Liver (tissue), 9 donors: ENCODE measurements around the gene SLC6A12. TPM values are rescaled to one million over a fixed set of nuclear protein-coding genes. Genes with fewer than 3 reads are reported as not detected.

Experiments used
- DNase-seq: peaks from one replicate; pipeline ENCODE4 v3.0.0-alpha.2; 2017; ENCODE audit warnings: low spot score
- H3K27ac ChIP-seq, 2 donors: one replicate each; pipeline ENCODE4 v1.7.0; 2013; ENCODE audit warnings: inconsistent platforms in 2 of 2, low read length in 2 of 2, control low read depth in 1 of 2, low read depth in 1 of 2, mild to moderate bottlenecking in 1 of 2
- H3K27me3 ChIP-seq, 4 donors: one replicate each; pipeline versions ENCODE4 v1.6.1 to v1.7.0; 2013; ENCODE audit warnings: low read length in 3 of 4, inconsistent platforms in 1 of 4, mild to moderate bottlenecking in 1 of 4, moderate library complexity in 1 of 4; ENCODE audit not compliant: control insufficient read depth in 4 of 4, insufficient read depth in 4 of 4
- H3K36me3 ChIP-seq, 4 donors: one replicate each; pipeline versions ENCODE4 v1.6.1 to v1.7.0; 2013; ENCODE audit warnings: low read length in 3 of 4, mild to moderate bottlenecking in 3 of 4, low read depth in 1 of 4, moderate library complexity in 1 of 4; ENCODE audit not compliant: control insufficient read depth in 4 of 4, insufficient read depth in 3 of 4
- H3K4me1 ChIP-seq, 4 donors: one replicate each; pipeline versions ENCODE4 v1.6.1 to v1.7.0; 2013; ENCODE audit warnings: low read length in 3 of 4, mild to moderate bottlenecking in 3 of 4, moderate library complexity in 1 of 4; ENCODE audit not compliant: control insufficient read depth in 4 of 4, insufficient read depth in 4 of 4
- H3K4me3 ChIP-seq, 3 donors: one replicate each; pipeline versions ENCODE4 v1.6.1 to v1.7.0; 2013; ENCODE audit warnings: low read length in 3 of 3, control low read depth in 1 of 3, low read depth in 1 of 3, mild to moderate bottlenecking in 1 of 3
- H3K9ac ChIP-seq, 2 donors: one replicate each; pipeline ENCODE4 v1.7.0; 2013; ENCODE audit warnings: low read length in 2 of 2, mild to moderate bottlenecking in 2 of 2, moderate library complexity in 2 of 2, control low read depth in 1 of 2, low read depth in 1 of 2
- H3K9me3 ChIP-seq, 4 donors: one replicate each; pipeline versions ENCODE4 v1.6.1 to v1.7.0; 2013; ENCODE audit warnings: low read length in 3 of 4; ENCODE audit not compliant: control insufficient read depth in 4 of 4
- ATF3 ChIP-seq: IDR thresholded peaks from 2 replicates; pipeline ENCODE4 v1.6.1; 2016; ENCODE audit warnings: antibody characterized with exemption
- EGR1 ChIP-seq, 2 donors: IDR thresholded peaks; 2 replicates each; pipeline ENCODE4 v1.6.1; 2016 to 2018; ENCODE audit warnings: antibody characterized with exemption in 2 of 2, low read depth in 2 of 2
- FOXA1 ChIP-seq: IDR thresholded peaks from 2 replicates; pipeline ENCODE4 v1.6.1; 2016; ENCODE audit warnings: antibody characterized with exemption
- FOXA2 ChIP-seq: IDR thresholded peaks from 2 replicates; pipeline ENCODE4 v1.6.1; 2016; ENCODE audit warnings: antibody characterized with exemption
- GABPA ChIP-seq, 2 donors: IDR thresholded peaks in 1 of 2; conservative IDR thresholded peaks in 1 of 2; 2 replicates each; pipeline ENCODE4 v1.6.1; 2016; ENCODE audit warnings: antibody characterized with exemption in 2 of 2, mild to moderate bottlenecking in 1 of 2, moderate library complexity in 1 of 2
- HNF4A ChIP-seq, 2 donors: conservative IDR thresholded peaks; 2 replicates each; pipeline ENCODE4 v1.6.1; 2016; ENCODE audit warnings: antibody characterized with exemption in 2 of 2, mild to moderate bottlenecking in 2 of 2
- HNF4G ChIP-seq: IDR thresholded peaks from 2 replicates; pipeline ENCODE4 v1.6.1; 2016; ENCODE audit warnings: antibody characterized with exemption
- JUND ChIP-seq, 2 donors: IDR thresholded peaks; 2 replicates each; pipeline ENCODE4 v1.6.1; 2016; ENCODE audit warnings: antibody characterized with exemption in 2 of 2
- NR2F2 ChIP-seq: IDR thresholded peaks from 2 replicates; pipeline ENCODE4 v1.6.1; 2016; ENCODE audit warnings: antibody characterized with exemption
- RAD21 ChIP-seq, 2 donors: IDR thresholded peaks; 2 replicates each; pipeline ENCODE4 v1.6.1; 2016; ENCODE audit warnings: antibody characterized with exemption in 2 of 2, mild to moderate bottlenecking in 2 of 2
- REST ChIP-seq: IDR thresholded peaks from 2 replicates; pipeline ENCODE4 v1.6.1; 2016; ENCODE audit warnings: antibody characterized with exemption, mild to moderate bottlenecking
- RXRA ChIP-seq, 2 donors: IDR thresholded peaks; 2 replicates each; pipeline ENCODE4 v1.6.1; 2017 to 2018; ENCODE audit warnings: antibody characterized with exemption in 2 of 2, mild to moderate bottlenecking in 1 of 2
- SP1 ChIP-seq: IDR thresholded peaks from 2 replicates; pipeline ENCODE4 v1.6.1; 2018; ENCODE audit warnings: antibody characterized with exemption, mild to moderate bottlenecking
- TAF1 ChIP-seq: conservative IDR thresholded peaks from 2 replicates; pipeline ENCODE4 v1.6.1; 2016; ENCODE audit warnings: antibody characterized with exemption, mild to moderate bottlenecking
- YY1 ChIP-seq: IDR thresholded peaks from 2 replicates; pipeline ENCODE4 v1.6.1; 2016; ENCODE audit warnings: antibody characterized with exemption, mild to moderate bottlenecking
- WGBS: extraction: QIAGEN DNeasy Blood & Tissue Kit; methylation state at CpG from one replicate; pipeline ENCODE4 v1.1.7; 2013; 5-methylcytosine and 5-hydroxymethylcytosine counted together
- polyA plus RNA-seq, 2 donors: library from polyadenylated mRNA; stranded (reverse) in 1 of 2; unstranded in 1 of 2; fragments of 200-250 nt in 1 of 2; fragments of >200 nt in 1 of 2; fragmentation: Nextera tagmentation in 1 of 2; extraction: Ambion mirVana in 1 of 2; gene quantifications; one replicate each; pipeline versions ENCODE4 v1.2.1 to v1.2.3, GENCODE V29; 2013 to 2015
- total RNA-seq, 2 donors: library from RNA; depleted of rRNA; stranded (reverse); fragments of >200 nt; gene quantifications; one replicate each; pipeline ENCODE4 v1.2.3, GENCODE V29; 2014
- TF ChIP-seq, protein P1 (sequence below): fragments of 150-350 bp; IDR thresholded peaks from 2 replicates; pipeline ENCODE4 v1.5.1; 2017; ENCODE audit warnings: improper control_type of control experiment, low read depth, low read length; ENCODE audit not compliant: missing input control
- TF ChIP-seq, protein P2 (sequence below): IDR thresholded peaks from 2 replicates; pipeline ENCODE4 v1.6.1; 2016; ENCODE audit warnings: antibody characterized with exemption
- TF ChIP-seq, protein P3 (sequence below): IDR thresholded peaks from 2 replicates; pipeline ENCODE4 v1.6.1; 2016; ENCODE audit warnings: antibody characterized with exemption
- donor health status: healthy.
- donor health status: healthy.
- donor health status: healthy.
- donor health status: healthy.
- donor health status: healthy.

The SLC6A12 gene
- total and polyA plus RNA-seq, 4 donors: 18.2 to 30.3 (median 23.2) TPM

DNA sequence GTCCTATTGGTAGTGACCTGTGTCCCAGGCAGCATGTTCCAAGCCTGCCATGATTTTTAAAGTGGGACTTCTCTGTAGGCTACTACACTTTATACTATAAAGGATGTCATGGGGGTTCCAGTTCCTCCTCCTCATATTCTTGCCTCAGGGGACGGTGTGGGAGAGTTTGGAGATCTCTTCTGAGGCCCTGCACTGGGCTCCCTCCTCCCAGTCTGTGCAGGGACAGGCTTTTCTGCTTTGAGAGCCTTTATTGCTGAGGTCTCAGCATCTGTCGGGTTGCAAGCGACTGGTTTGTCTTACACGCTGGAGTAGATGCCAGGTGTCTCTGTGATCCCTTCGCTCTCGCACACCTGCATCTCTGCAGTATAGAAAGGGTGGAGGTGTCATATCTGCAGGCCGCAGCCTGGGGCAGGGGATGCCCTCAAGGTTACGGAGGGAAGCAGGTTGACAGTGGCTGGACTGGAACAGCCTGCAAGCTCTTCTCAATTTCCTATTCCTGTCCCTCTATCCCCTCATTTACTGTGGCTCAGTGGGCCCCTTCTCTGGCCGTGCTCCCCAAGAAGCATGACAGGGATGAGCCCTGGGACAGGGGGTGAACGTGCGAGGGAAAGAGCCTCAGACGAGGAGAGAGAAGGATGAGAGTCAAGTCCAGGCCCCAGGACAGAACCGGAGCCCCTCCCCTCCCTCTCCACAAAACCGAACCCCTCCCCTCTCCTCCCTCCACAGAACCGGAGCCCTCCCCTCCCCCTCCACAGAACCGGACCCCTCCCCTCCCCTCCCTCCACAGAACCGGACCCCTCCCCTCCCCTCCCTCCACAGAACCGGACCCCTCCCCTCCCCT, 51.3 kb downstream of the SLC6A12 start (continued):
- TF ChIP-seq, protein P1, sequence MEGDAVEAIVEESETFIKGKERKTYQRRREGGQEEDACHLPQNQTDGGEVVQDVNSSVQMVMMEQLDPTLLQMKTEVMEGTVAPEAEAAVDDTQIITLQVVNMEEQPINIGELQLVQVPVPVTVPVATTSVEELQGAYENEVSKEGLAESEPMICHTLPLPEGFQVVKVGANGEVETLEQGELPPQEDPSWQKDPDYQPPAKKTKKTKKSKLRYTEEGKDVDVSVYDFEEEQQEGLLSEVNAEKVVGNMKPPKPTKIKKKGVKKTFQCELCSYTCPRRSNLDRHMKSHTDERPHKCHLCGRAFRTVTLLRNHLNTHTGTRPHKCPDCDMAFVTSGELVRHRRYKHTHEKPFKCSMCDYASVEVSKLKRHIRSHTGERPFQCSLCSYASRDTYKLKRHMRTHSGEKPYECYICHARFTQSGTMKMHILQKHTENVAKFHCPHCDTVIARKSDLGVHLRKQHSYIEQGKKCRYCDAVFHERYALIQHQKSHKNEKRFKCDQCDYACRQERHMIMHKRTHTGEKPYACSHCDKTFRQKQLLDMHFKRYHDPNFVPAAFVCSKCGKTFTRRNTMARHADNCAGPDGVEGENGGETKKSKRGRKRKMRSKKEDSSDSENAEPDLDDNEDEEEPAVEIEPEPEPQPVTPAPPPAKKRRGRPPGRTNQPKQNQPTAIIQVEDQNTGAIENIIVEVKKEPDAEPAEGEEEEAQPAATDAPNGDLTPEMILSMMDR: no peak
- TF ChIP-seq YY1: no peak
- no peak for TF ChIP-seq JUND (IDR thresholded peaks at IDR 0.05)
- TF ChIP-seq, protein P2, sequence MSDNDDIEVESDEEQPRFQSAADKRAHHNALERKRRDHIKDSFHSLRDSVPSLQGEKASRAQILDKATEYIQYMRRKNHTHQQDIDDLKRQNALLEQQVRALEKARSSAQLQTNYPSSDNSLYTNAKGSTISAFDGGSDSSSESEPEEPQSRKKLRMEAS: no peak
- TF ChIP-seq ATF3: no peak
- TF ChIP-seq, protein P3, sequence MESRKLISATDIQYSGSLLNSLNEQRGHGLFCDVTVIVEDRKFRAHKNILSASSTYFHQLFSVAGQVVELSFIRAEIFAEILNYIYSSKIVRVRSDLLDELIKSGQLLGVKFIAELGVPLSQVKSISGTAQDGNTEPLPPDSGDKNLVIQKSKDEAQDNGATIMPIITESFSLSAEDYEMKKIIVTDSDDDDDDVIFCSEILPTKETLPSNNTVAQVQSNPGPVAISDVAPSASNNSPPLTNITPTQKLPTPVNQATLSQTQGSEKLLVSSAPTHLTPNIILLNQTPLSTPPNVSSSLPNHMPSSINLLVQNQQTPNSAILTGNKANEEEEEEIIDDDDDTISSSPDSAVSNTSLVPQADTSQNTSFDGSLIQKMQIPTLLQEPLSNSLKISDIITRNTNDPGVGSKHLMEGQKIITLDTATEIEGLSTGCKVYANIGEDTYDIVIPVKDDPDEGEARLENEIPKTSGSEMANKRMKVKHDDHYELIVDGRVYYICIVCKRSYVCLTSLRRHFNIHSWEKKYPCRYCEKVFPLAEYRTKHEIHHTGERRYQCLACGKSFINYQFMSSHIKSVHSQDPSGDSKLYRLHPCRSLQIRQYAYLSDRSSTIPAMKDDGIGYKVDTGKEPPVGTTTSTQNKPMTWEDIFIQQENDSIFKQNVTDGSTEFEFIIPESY: no peak
- TF ChIP-seq FOXA1: no peak

- TF ChIP-seq RAD21 (IDR thresholded peaks at IDR 0.05) (no peak), GABPA (IDR thresholded peaks at IDR 0.05 in 1 of 2, conservative IDR thresholded peaks at IDR 0.05 in 1 of 2) (no peak), EGR1 (IDR thresholded peaks at IDR 0.05; ENCODE audit: low read depth in 2 of 2) (no peak), HNF4A (conservative IDR thresholded peaks at IDR 0.05) (no peak), REST (no peak), TAF1 (no peak), NR2F2 (no peak), YY1 (no peak), FOXA2 (no peak), HNF4G (no peak), RXRA (IDR thresholded peaks at IDR 0.05) (no peak), JUND (IDR thresholded peaks at IDR 0.05) (no peak), ATF3 (no peak), SP1 (no peak)
- TF ChIP-seq, protein P3: no peak
- TF ChIP-seq, protein P1: no peak
- TF ChIP-seq, protein P2: no peak
- 96% methylated on average over 8 of the region's 8 CpGs for WGBS
- no peak overlapping the region for H3K27ac ChIP-seq
- no peaks in the 10 kb centered on the region for H3K27me3 ChIP-seq
- H3K9ac ChIP-seq: no peak overlapping the region
- DNase-seq: no peak
- no peaks in the 10 kb centered on the region for H3K36me3 ChIP-seq
- H3K4me1 ChIP-seq: peaks cover 0 to 5% (median 3%) of the 10 kb centered on the region in 4 donors
- H3K9me3 ChIP-seq: no peaks in the 10 kb centered on the region
- H3K4me3 ChIP-seq: no peak overlapping the region
Measured at GRCh38 chr12:161823-162222, 52.1 kb downstream of the SLC6A12 start.
